ENCODE measurements around the gene UBR4. TPM values are rescaled to one million over a fixed set of nuclear protein-coding genes. Genes with fewer than 3 reads are reported as not detected.

UBR4 gene
- total RNA-seq, 1 experiment from 2014 or later: 74.7 TPM

- in situ Hi-C loops (cut with HindIII; ENCODE audit: low sequenced_read_pairs): no loop called here
- no peak for DNase-seq (ENCODE audit: low spot score)
Observed at GRCh38 chr1:19081218-19081893, 128.7 kb downstream of the UBR4 start.

- in situ Hi-C loops (cut with HindIII; ENCODE audit: low sequenced_read_pairs): no loop called here
- no peak for DNase-seq (ENCODE audit: low spot score)
Observed at GRCh38 chr1:19080721-19081120, 129.3 kb downstream of the UBR4 start.

DNA sequence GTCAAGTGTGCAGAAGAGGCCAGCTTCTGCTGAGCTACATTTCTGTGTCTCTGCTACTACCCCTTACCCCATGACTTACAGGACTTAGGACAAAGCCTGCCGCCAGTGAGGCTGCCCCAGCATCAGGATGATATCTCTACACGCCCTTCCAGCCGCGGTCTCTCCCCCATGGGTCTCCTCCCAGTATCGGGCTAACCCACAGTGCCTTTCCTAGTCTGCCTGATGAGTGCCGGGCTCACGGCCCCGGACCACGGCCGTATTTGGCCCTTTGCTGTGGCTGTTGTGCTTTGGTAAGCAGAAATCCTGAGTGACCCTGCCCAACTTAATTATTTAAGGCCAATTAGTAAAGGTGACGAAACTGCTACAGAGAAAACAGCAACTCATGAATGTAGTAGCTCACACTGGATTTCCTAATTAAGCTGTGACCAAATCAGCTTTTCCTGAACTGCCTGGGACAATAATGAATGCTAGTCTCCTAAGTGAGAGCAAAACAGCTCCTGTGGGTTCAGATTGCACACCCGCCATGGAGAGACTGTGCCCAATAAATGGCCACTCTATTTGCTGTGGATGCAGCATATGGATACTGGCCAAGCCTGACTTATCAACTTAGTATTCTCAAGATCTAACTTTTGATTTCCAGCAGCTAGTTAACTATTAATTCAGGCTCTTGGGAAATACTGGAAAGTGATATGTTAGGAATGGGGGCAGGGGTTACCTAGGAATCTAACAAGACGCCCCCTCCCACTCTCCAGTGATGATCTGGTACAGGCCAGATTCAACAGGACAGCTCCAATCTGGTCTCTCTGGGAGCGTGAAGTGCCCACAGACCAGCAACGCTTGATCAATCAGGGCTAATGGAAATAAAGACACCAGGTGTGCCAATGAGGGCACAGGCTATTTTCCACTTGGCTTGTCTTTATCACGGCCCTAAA, 130.3 kb downstream of the UBR4 start:
- in situ Hi-C loops (cut with HindIII; ENCODE audit: low sequenced_read_pairs): no loop called here
- no peak for DNase-seq (ENCODE audit: low spot score)

DNA sequence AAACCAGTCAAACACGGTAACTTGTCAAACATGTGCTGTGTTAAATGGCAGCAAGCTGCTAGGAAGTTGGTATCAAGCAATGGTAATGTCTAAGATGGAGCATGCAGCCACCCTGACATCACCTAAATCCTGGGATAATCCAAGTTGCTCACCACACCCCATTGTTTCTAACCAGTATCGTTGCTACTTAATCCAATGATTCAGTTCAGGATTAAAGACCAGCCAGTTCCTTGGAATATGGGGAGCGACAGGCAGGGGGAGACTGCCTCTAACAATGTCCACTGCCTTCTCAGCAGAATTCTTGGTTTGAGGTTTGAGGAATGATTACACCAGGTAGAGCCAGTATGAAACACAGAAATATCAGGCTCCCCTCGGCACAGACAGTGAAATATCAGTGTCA, 131.5 kb downstream of the UBR4 start:
- in situ Hi-C loops (cut with HindIII; ENCODE audit: low sequenced_read_pairs): no loop called here
- DNase-seq (ENCODE audit: low spot score): no peak

GRCh38 chr1:19076841-19077616, 133.0 kb downstream of the UBR4 start:
- in situ Hi-C loops (cut with HindIII; ENCODE audit: low sequenced_read_pairs): no loop called here
- no peak for DNase-seq (ENCODE audit: low spot score)

GRCh38 chr1:19074902-19075721, 135.0 kb downstream of the UBR4 start:
- in situ Hi-C loops (cut with HindIII; ENCODE audit: low sequenced_read_pairs): no loop called here
- DNase-seq (ENCODE audit: low spot score): no peak

DNA sequence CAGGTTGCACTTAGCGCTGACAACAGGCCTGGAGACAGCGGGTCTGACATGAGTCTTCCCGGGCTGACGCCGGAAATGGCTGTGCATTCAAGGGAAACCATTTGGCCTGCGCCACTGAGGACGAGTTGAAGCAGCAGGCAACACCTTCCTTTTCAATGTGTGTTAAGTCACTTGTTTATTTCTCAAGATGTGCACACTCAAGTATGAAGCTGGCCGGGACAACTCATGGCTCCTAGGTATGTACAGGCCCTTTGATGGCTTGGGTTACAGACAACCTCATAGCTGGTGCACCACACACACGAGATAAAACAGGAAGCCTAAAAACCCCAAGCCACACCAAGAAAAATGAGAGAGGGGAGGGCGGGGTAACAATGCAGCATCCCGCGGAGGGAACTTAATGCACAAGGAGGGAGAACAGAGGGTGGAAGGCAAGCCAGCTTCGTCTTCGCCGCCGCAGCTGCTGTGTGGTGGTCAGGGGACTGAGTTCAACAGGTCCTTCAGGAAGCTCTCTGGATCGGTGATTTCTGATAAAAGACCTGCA, 135.6 kb downstream of the UBR4 start:
- in situ Hi-C loops (cut with HindIII; ENCODE audit: low sequenced_read_pairs): no loop called here
- DNase-seq (ENCODE audit: low spot score): no peak

GRCh38 chr1:19073311-19074186, 136.5 kb downstream of the UBR4 start:
- in situ Hi-C loops (cut with HindIII; ENCODE audit: low sequenced_read_pairs): no loop called here

GRCh38 chr1:19072285-19072981, 137.6 kb downstream of the UBR4 start:
- DNase-seq (ENCODE audit: low spot score): no peak
- in situ Hi-C loops (cut with HindIII; ENCODE audit: low sequenced_read_pairs): no loop called here

More at GRCh38 chr1:19073311-19074186, 136.5 kb downstream of the UBR4 start:
- DNase-seq (ENCODE audit: low spot score): peak; percentile 35

DNA sequence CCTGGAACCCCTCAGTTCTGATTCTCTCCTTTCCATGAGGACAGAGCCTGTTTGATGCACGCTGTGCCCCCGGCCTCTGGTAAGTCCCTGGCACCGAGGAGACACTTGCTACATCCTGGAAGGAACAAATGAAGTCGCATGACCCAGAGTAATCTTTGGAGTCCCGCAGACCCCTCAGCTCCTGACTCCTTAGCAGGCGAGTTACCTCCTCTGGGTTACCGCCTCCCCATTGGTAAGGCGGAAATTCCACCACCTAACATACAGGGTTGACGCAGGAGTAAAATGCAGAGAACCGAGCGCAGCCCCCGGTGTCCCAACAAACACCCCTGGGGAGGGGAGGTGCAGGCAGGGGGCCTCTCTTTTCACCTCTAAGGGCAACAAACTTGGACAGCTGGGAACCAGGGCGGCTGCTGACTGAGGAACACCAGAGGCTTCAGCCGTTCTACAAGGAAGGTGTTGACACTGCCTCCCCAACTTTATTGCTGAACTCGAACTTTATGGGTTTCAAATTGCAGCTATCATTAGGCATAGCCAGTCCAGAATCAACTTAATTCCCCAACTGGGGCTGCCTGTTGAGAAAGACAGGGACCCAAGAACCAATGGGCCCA, 138.3 kb downstream of the UBR4 start:
- in situ Hi-C loops (cut with HindIII; ENCODE audit: low sequenced_read_pairs): no loop called here

DNA sequence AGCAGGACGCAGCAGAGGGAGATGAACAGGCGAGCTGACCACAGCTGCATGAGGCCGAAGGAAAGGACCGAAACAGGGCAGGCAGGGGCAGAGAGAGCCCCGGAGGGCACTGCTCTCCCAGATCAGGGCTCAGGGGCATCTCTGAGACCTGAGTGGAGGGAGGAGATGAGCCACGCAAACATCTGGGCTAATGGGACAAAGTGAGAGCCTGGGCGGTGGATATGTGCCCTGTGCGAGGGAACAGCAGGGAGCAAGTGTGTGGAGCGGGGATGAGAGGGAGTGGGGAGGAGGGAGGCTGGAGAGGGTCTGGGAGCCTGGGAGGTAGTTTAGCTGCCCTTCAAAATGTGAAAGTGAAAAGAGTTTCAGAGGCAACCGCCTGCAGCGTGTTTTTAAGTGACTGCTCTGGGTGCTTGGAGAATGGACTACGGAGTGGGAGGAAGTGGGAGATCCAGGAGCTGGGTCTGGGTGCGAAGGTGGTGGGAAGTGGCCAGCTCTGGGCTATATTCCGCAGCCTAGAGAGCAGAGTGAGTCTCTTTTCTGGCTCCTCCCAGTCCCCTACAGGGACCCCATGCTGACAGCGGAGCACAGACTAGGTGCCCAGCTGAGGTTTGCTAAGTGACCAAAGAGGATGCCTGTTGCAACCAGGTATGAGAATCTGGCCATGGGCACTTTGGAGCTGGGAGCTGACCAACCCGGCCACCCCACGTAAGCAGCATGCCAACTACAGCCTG, 139.0 kb downstream of the UBR4 start:
- DNase-seq (ENCODE audit: low spot score): no peak
- in situ Hi-C loops (cut with HindIII; ENCODE audit: low sequenced_read_pairs): no loop called here

More for the DNA sequence above, 138.3 kb downstream of the UBR4 start:
- DNase-seq (ENCODE audit: low spot score): no peak

- in situ Hi-C loops (cut with HindIII; ENCODE audit: low sequenced_read_pairs): no loop called here
- DNase-seq (ENCODE audit: low spot score): no peak
Observed at GRCh38 chr1:19070197-19070651, 139.8 kb downstream of the UBR4 start.

- in situ Hi-C loops (cut with HindIII; ENCODE audit: low sequenced_read_pairs): no loop called here
- DNase-seq (ENCODE audit: low spot score): no peak
Observed at GRCh38 chr1:19068639-19069276, 141.3 kb downstream of the UBR4 start.

- in situ Hi-C loops (cut with HindIII; ENCODE audit: low sequenced_read_pairs): no loop called here
- no peak for DNase-seq (ENCODE audit: low spot score)
Observed at GRCh38 chr1:19067912-19068638, 142.0 kb downstream of the UBR4 start.
